ENCODE results near the gene CEP41. TPM values are rescaled to one million over a fixed set of nuclear protein-coding genes. Genes with fewer than 3 reads are reported as not detected.

The CEP41 gene
- total RNA-seq, 1 donor from 2014 or later: 16.5 TPM

DNA sequence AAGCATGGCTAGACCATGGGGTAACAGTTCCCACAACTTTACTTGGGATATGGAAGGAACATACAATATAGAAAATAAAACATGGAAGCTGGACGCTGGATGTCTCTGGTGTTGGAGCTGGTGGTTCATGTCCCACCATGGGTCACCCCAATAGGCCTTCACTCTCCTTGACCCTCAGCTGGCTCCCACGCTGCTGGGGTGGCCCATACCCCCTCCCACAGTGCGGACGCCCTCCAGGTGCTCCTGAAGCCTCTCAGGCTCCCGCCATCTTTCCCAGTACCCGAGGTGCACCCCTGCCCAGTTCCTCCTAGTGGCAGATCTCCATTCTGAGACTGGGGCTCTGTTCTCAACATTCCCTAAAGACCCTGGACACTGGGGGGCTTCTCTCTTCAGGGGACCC, 66.3 kb downstream of the CEP41 start:
- H3K4me3 ChIP-seq: no peak overlapping the region
- Mint-ChIP-seq H3K4me3 (no peak overlapping the region), H3K27ac (peak overlapping the region; percentile 91), H3K27me3 (ENCODE audit: insufficient read depth, low read depth) (peaks cover 8% of the 10 kb centered on the region), H3K4me1 (peaks cover 39% of the 10 kb centered on the region), H3K36me3 (peaks cover 8% of the 10 kb centered on the region), H3K9me3 (peaks cover 24% of the 10 kb centered on the region)
- TF ChIP-seq, protein P1, sequence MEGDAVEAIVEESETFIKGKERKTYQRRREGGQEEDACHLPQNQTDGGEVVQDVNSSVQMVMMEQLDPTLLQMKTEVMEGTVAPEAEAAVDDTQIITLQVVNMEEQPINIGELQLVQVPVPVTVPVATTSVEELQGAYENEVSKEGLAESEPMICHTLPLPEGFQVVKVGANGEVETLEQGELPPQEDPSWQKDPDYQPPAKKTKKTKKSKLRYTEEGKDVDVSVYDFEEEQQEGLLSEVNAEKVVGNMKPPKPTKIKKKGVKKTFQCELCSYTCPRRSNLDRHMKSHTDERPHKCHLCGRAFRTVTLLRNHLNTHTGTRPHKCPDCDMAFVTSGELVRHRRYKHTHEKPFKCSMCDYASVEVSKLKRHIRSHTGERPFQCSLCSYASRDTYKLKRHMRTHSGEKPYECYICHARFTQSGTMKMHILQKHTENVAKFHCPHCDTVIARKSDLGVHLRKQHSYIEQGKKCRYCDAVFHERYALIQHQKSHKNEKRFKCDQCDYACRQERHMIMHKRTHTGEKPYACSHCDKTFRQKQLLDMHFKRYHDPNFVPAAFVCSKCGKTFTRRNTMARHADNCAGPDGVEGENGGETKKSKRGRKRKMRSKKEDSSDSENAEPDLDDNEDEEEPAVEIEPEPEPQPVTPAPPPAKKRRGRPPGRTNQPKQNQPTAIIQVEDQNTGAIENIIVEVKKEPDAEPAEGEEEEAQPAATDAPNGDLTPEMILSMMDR (IDR thresholded peaks at IDR 0.05): no peak
- no peak for TF ChIP-seq EZH2phosphoT487 (IDR thresholded peaks at IDR 0.05)
- no peak overlapping the region for H3K4me2 ChIP-seq
- H3K9ac ChIP-seq: no peak overlapping the region
- DNase-seq (ENCODE audit: low spot score): no peak
- H3K9me3 ChIP-seq (ENCODE audit: low read depth): no peaks in the 10 kb centered on the region
- H4K20me1 ChIP-seq (ENCODE audit: low read depth): no peaks in the 10 kb centered on the region
- H3K36me3 ChIP-seq: no peaks in the 10 kb centered on the region
- no peak overlapping the region for H2AFZ ChIP-seq (replicated peaks)
- no peaks in the 10 kb centered on the region for H3K27me3 ChIP-seq
- H3K27ac ChIP-seq: no peak overlapping the region
- H3K4me1 ChIP-seq: peaks cover 10% of the 10 kb centered on the region
- no peaks in the 10 kb centered on the region for H3F3A ChIP-seq (ENCODE audit: low read depth)
- H3K79me2 ChIP-seq (ENCODE audit: low read depth): no peaks in the 10 kb centered on the region

DNA sequence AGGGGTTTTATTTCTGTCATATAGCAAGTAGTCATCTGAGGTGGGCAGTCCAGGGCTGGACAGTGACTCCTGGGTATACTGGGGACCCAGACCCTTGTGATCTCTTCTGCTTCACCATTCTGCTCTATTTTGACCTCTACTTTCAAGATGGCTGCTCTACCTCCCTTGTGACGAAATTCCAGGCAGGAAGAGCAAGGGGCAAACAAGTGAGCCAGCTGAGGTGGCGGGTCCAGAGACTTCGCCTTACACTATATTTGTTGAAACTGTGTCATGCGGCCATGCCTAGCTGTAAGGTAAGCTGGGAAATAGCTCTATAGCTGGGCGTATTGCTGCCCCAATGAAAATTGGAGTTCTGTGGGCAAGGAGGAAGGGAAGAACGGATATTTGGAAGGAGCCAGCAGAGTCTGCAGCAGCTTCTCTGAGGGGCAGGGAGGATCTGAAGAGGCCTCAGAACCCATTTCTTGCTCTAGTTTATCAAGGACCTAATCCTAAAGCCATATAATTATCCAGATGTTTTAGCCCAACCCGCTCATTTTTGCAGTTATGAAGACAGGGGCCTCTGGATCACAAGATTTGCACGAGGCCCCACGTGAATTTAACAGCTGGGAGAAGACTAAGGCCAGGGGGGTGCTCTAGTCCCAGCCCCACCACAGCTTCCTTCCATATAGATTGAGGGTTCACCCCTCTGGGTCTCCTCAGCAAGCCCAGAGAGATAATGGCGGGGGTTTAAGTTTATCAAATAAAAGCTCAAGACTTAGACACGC, 68.2 kb downstream of the CEP41 start:
- TF ChIP-seq EZH2 (IDR thresholded peaks at IDR 0.05) (no peak), EZH2phosphoT487 (IDR thresholded peaks at IDR 0.05) (no peak)
- TF ChIP-seq, protein P1 (IDR thresholded peaks at IDR 0.05): no peak
- peaks cover 10% of the 10 kb centered on the region for H3K27me3 Mint-ChIP-seq (ENCODE audit: insufficient read depth, low read depth)
- H3K36me3 Mint-ChIP-seq: peaks cover 8% of the 10 kb centered on the region
- H3K36me3 ChIP-seq: no peaks in the 10 kb centered on the region
- H3K4me1 Mint-ChIP-seq: peaks cover 44% of the 10 kb centered on the region
- peaks cover 10% of the 10 kb centered on the region for H3K4me1 ChIP-seq
- DNase-seq (ENCODE audit: low spot score): no peak
- no peak overlapping the region for H3K4me3 Mint-ChIP-seq
- no peaks in the 10 kb centered on the region for H3K79me2 ChIP-seq (ENCODE audit: low read depth)
- H3F3A ChIP-seq (ENCODE audit: low read depth): no peaks in the 10 kb centered on the region
- no peak overlapping the region for H3K27ac ChIP-seq
- H3K9ac ChIP-seq: no peak overlapping the region
- no peak overlapping the region for H3K4me3 ChIP-seq
- H2AFZ ChIP-seq (replicated peaks): peak overlapping the region; percentile 87
- no peak overlapping the region for H3K4me2 ChIP-seq
- H3K27ac Mint-ChIP-seq: peak overlapping the region; percentile 99
- H4K20me1 ChIP-seq (ENCODE audit: low read depth): no peaks in the 10 kb centered on the region
- no peaks in the 10 kb centered on the region for H3K9me3 ChIP-seq (ENCODE audit: low read depth)
- H3K9me3 Mint-ChIP-seq: peaks cover 22% of the 10 kb centered on the region
- H3K27me3 ChIP-seq: no peaks in the 10 kb centered on the region

DNA sequence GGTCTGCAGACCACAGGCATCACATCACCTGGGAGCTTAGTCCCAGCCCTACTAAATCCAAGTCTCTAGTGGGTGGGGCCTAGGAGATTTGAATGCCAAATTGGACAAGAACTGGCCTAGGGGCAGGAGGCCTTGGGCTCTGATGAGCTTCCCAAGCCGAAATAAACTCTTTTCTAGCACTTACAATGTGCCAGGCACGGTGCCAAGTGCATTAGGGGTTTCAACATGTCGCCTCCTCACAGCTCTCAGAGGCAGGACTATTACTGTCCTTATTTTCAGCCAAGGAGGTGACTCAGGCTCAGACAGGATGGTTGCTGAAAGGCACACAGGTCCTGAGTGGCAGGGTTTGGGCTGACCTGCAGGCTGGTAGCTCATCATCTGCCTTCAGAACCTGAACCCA, 69.8 kb downstream of the CEP41 start:
- H3K4me2 ChIP-seq: no peak overlapping the region
- H3K4me1 ChIP-seq: peaks cover 10% of the 10 kb centered on the region
- H3K27me3 Mint-ChIP-seq (ENCODE audit: insufficient read depth, low read depth): peaks cover 10% of the 10 kb centered on the region
- no peaks in the 10 kb centered on the region for H3K27me3 ChIP-seq
- peaks cover 4% of the 10 kb centered on the region for H3K36me3 Mint-ChIP-seq
- no peak for DNase-seq (ENCODE audit: low spot score)
- H2AFZ ChIP-seq (replicated peaks): no peak overlapping the region
- H3K36me3 ChIP-seq: no peaks in the 10 kb centered on the region
- H3K4me3 ChIP-seq: no peak overlapping the region
- H3K27ac ChIP-seq: no peak overlapping the region
- peaks cover 10% of the 10 kb centered on the region for H3K9me3 Mint-ChIP-seq
- TF ChIP-seq EZH2phosphoT487 (IDR thresholded peaks at IDR 0.05): no peak
- no peak for TF ChIP-seq EZH2 (IDR thresholded peaks at IDR 0.05)
- TF ChIP-seq, protein P1 (IDR thresholded peaks at IDR 0.05): no peak
- no peak overlapping the region for H3K4me3 Mint-ChIP-seq
- H4K20me1 ChIP-seq (ENCODE audit: low read depth): no peaks in the 10 kb centered on the region
- no peaks in the 10 kb centered on the region for H3K79me2 ChIP-seq (ENCODE audit: low read depth)
- H3K27ac Mint-ChIP-seq: no peak overlapping the region
- no peaks in the 10 kb centered on the region for H3F3A ChIP-seq (ENCODE audit: low read depth)
- H3K9me3 ChIP-seq (ENCODE audit: low read depth): no peaks in the 10 kb centered on the region
- H3K9ac ChIP-seq: no peak overlapping the region
- peaks cover 59% of the 10 kb centered on the region for H3K4me1 Mint-ChIP-seq
